ENCODE data around the gene PRSS33.

Gene PRSS33

DNA sequence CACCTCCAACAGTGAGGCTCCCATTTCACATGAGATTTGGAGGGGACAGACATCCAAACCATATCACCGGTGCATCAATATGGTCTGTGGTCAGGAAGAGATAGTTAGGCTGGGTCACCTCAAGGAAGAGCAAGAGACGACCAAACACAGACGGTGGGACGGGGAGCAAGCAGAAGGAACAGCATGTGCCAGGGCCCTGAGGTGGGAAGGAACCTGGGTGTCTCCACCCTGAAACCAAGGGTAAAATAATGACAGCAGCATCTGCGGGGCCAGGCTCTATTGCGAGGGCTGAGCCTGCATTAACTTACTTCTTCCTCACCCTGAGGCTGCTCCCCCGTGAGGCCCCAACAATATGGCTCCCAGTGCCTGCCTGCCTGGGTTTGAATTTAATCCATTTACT is 20.8 kb upstream of the PRSS33 start:
- no peaks in the 10 kb centered on the region for H3F3A ChIP-seq (ENCODE audit: control insufficient read depth, insufficient read depth)
- no peak for TF ChIP-seq EZH2phosphoT487 (IDR thresholded peaks at IDR 0.05; ENCODE audit: borderline replicate concordance, low read length)
- TF ChIP-seq, protein P1, sequence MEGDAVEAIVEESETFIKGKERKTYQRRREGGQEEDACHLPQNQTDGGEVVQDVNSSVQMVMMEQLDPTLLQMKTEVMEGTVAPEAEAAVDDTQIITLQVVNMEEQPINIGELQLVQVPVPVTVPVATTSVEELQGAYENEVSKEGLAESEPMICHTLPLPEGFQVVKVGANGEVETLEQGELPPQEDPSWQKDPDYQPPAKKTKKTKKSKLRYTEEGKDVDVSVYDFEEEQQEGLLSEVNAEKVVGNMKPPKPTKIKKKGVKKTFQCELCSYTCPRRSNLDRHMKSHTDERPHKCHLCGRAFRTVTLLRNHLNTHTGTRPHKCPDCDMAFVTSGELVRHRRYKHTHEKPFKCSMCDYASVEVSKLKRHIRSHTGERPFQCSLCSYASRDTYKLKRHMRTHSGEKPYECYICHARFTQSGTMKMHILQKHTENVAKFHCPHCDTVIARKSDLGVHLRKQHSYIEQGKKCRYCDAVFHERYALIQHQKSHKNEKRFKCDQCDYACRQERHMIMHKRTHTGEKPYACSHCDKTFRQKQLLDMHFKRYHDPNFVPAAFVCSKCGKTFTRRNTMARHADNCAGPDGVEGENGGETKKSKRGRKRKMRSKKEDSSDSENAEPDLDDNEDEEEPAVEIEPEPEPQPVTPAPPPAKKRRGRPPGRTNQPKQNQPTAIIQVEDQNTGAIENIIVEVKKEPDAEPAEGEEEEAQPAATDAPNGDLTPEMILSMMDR (IDR thresholded peaks at IDR 0.05; ENCODE audit: low read depth, low read length, poor library complexity, severe bottlenecking): no peak
- no peaks in the 10 kb centered on the region for H4K20me1 ChIP-seq (ENCODE audit: control insufficient read depth, insufficient read depth, low read depth, low read length)
- H3K4me2 ChIP-seq (ENCODE audit: low read length): no peak overlapping the region
- H3K27ac ChIP-seq (ENCODE audit: low read depth, low read length): no peak overlapping the region
- no peaks in the 10 kb centered on the region for H3K9me3 ChIP-seq (ENCODE audit: control insufficient read depth, insufficient read depth, low read length)
- no peaks in the 10 kb centered on the region for H3K79me2 ChIP-seq (ENCODE audit: control insufficient read depth, low read length)
- no peaks in the 10 kb centered on the region for H3K4me1 ChIP-seq (ENCODE audit: control insufficient read depth, low read length)
- no peak overlapping the region for H3K4me3 ChIP-seq (ENCODE audit: low read length)
- peaks cover 22% of the 10 kb centered on the region for H3K27me3 ChIP-seq (ENCODE audit: control insufficient read depth, low read length)
- H3K36me3 ChIP-seq (ENCODE audit: control insufficient read depth, low read length): no peaks in the 10 kb centered on the region
- no peaks in the 10 kb centered on the region for H3K9me2 ChIP-seq (replicated peaks; ENCODE audit: control insufficient read depth, low read length)

DNA sequence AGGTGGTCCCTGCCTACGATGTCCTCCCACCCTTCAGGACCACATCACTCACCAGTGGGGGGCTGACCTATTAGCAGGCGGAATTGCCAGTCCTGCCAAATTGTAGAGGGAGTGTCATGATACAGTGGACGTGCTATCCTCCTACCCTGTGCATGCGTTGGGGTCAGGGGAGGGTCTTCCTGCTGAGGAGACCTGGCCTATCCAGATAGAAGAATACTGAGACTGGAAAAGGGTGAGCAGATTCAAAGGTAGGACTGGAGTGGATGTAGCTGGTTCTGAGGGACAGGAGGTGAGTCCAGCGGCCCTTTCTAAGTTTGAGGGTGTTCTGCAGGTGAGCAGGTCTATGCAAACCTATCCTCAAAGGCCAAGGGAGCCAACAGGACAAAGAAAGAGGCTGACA is 18.9 kb upstream of the PRSS33 start:
- no peak for TF ChIP-seq EZH2phosphoT487 (IDR thresholded peaks at IDR 0.05; ENCODE audit: borderline replicate concordance, low read length)
- TF ChIP-seq, protein P1 (IDR thresholded peaks at IDR 0.05; ENCODE audit: low read depth, low read length, poor library complexity, severe bottlenecking): no peak
- no peaks in the 10 kb centered on the region for H3K9me3 ChIP-seq (ENCODE audit: control insufficient read depth, insufficient read depth, low read length)
- H3K36me3 ChIP-seq (ENCODE audit: control insufficient read depth, low read length): no peaks in the 10 kb centered on the region
- H3K4me3 ChIP-seq (ENCODE audit: low read length): no peak overlapping the region
- H3K27me3 ChIP-seq (ENCODE audit: control insufficient read depth, low read length): peaks cover 19% of the 10 kb centered on the region
- no peaks in the 10 kb centered on the region for H3K4me1 ChIP-seq (ENCODE audit: control insufficient read depth, low read length)
- H3K27ac ChIP-seq (ENCODE audit: low read depth, low read length): no peak overlapping the region
- H3K9me2 ChIP-seq (replicated peaks; ENCODE audit: control insufficient read depth, low read length): no peaks in the 10 kb centered on the region
- no peaks in the 10 kb centered on the region for H3K79me2 ChIP-seq (ENCODE audit: control insufficient read depth, low read length)
- H3F3A ChIP-seq (ENCODE audit: control insufficient read depth, insufficient read depth): no peaks in the 10 kb centered on the region
- H4K20me1 ChIP-seq (ENCODE audit: control insufficient read depth, insufficient read depth, low read depth, low read length): no peaks in the 10 kb centered on the region
- H3K4me2 ChIP-seq (ENCODE audit: low read length): no peak overlapping the region

DNA sequence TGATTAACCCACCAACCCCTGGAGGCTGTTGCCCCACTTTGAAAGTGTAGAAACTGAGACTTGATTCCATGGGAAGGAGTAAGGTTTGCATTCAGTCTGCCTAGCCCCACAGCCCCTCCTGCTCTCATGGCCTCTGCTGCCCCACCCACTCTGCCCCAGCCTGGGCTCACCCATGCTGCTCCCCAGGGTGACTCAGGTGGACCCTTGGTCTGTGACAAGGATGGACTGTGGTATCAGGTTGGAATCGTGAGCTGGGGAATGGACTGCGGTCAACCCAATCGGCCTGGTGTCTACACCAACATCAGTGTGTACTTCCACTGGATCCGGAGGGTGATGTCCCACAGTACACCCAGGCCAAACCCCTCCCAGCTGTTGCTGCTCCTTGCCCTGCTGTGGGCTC is 17.4 kb upstream of the PRSS33 start:
- H3K4me2 ChIP-seq (ENCODE audit: low read length): no peak overlapping the region
- no peaks in the 10 kb centered on the region for H3K9me2 ChIP-seq (replicated peaks; ENCODE audit: control insufficient read depth, low read length)
- H3K4me3 ChIP-seq (ENCODE audit: low read length): no peak overlapping the region
- no peaks in the 10 kb centered on the region for H3K9me3 ChIP-seq (ENCODE audit: control insufficient read depth, insufficient read depth, low read length)
- TF ChIP-seq, protein P1 (IDR thresholded peaks at IDR 0.05; ENCODE audit: low read depth, low read length, poor library complexity, severe bottlenecking): no peak
- TF ChIP-seq EZH2phosphoT487 (IDR thresholded peaks at IDR 0.05; ENCODE audit: borderline replicate concordance, low read length): no peak
- H3K36me3 ChIP-seq (ENCODE audit: control insufficient read depth, low read length): no peaks in the 10 kb centered on the region
- H4K20me1 ChIP-seq (ENCODE audit: control insufficient read depth, insufficient read depth, low read depth, low read length): no peaks in the 10 kb centered on the region
- H3K4me1 ChIP-seq (ENCODE audit: control insufficient read depth, low read length): no peaks in the 10 kb centered on the region
- no peak overlapping the region for H3K27ac ChIP-seq (ENCODE audit: low read depth, low read length)
- H3K79me2 ChIP-seq (ENCODE audit: control insufficient read depth, low read length): no peaks in the 10 kb centered on the region
- H3K27me3 ChIP-seq (ENCODE audit: control insufficient read depth, low read length): peaks cover 10% of the 10 kb centered on the region; the same call in 1 of the 2 replicates
- H3F3A ChIP-seq (ENCODE audit: control insufficient read depth, insufficient read depth): no peaks in the 10 kb centered on the region

Measured in DOHH2 (cell line).